ENCODE data around the gene PRR22. TPM values are rescaled to one million over a fixed set of nuclear protein-coding genes. Genes with fewer than 3 reads are reported as not detected.
A peak's percentile ranks its signal among the peaks of the same experiment; 100 is the strongest.

The PRR22 gene
- total RNA-seq, 1 experiment from 2014 or later, result 8.1 TPM

- no peaks in the 10 kb centered on the region for H3K27me3 ChIP-seq (ENCODE audit: insufficient read depth, low read length)
- Mint-ChIP-seq H3K9me3 (no peaks in the 10 kb centered on the region; a peak in 2 of 5 replicates), H3K4me1 (peaks cover 0 to 8% of the 10 kb centered on the region in 2 experiments; a peak in 3 of 4 replicates), H3K27ac (no peak overlapping the region), H3K27me3 (ENCODE audit: low read depth) (peaks cover 2% of the 10 kb centered on the region), H3K36me3 (ENCODE audit: insufficient read depth in 1 of 3, low read depth in 3 of 3) (peaks cover 11 to 28% (median 23%) of the 10 kb centered on the region in 3 experiments), H3K4me3 (peak overlapping the region in 1 of 2 experiments; percentile 5; a peak in 1 of 5 replicates)
- H2BK20ac ChIP-seq (ENCODE audit: low read depth, low read length, poor library complexity, severe bottlenecking), result no peak overlapping the region
- no peak overlapping the region for H2BK5ac ChIP-seq (ENCODE audit: insufficient read length, low read length)
- no peak overlapping the region for H4K5ac ChIP-seq (ENCODE audit: insufficient read length, low read depth, low read length)
- H3K23me2 ChIP-seq (ENCODE audit: insufficient read length, low read depth, low read length, poor library complexity, severe bottlenecking), result no peaks in the 10 kb centered on the region
- H3K14ac ChIP-seq (ENCODE audit: insufficient read depth, low read length), result no peak overlapping the region
- no peak overlapping the region for H4K91ac ChIP-seq (ENCODE audit: insufficient read length, low read depth, low read length)
- no peak overlapping the region for H2BK12ac ChIP-seq (ENCODE audit: insufficient read length, low read depth, low read length)
- H3K79me2 ChIP-seq (ENCODE audit: insufficient read depth, low read length), result no peaks in the 10 kb centered on the region
- H3K79me1 ChIP-seq (ENCODE audit: insufficient read depth, low read depth, low read length, poor library complexity, severe bottlenecking), result no peaks in the 10 kb centered on the region
- no peak overlapping the region for H3K56ac ChIP-seq (ENCODE audit: insufficient read length, low read depth, low read length)
- H3K18ac ChIP-seq (ENCODE audit: insufficient read length, low read depth, low read length), result no peak overlapping the region
- H3T11ph ChIP-seq (ENCODE audit: low read length), result no peak overlapping the region
- H3K23ac ChIP-seq (ENCODE audit: insufficient read length, low read depth, low read length), result no peak overlapping the region
- no peak overlapping the region for H3K4me2 ChIP-seq (ENCODE audit: insufficient read depth, insufficient read length, low read length)
- TF ChIP-seq CTCF (conservative IDR thresholded peaks at IDR 0.05), result no peak
- no peak overlapping the region for H3K9ac ChIP-seq (ENCODE audit: extremely low read depth, insufficient read length, low read length)
- H2BK15ac ChIP-seq (ENCODE audit: low read depth, low read length), result no peak overlapping the region
- DNase-seq, result no peak
- H3K4me1 ChIP-seq (ENCODE audit: insufficient read depth, low read length), result no peaks in the 10 kb centered on the region
- no peak overlapping the region for H2AK5ac ChIP-seq (ENCODE audit: insufficient read length, low read length)
- H2AFZ ChIP-seq (ENCODE audit: low read length), result no peak overlapping the region
- H3K4ac ChIP-seq (ENCODE audit: low read depth, low read length), result no peak overlapping the region
- no peak overlapping the region for H3K27ac ChIP-seq (ENCODE audit: insufficient read length, low read depth, low read length)
- H4K8ac ChIP-seq (replicated peaks; ENCODE audit: insufficient read length, low read depth, low read length), result no peak overlapping the region
- no CpG with 5 or more reads among the region's 18 CpGs for whole genome bisulfite sequencing (ENCODE audit: extremely low coverage, insufficient read length, low lambda C conversion rate)
- H2BK120ac ChIP-seq (ENCODE audit: low read depth, low read length, poor library complexity, severe bottlenecking), result no peak overlapping the region
- no peaks in the 10 kb centered on the region for H3K9me3 ChIP-seq (ENCODE audit: control insufficient read depth, low read depth, low read length)
- no peaks in the 10 kb centered on the region for H4K20me1 ChIP-seq (ENCODE audit: control insufficient read depth, insufficient read depth, insufficient read length)
Observed at GRCh38 chr19:5792224-5792623, 7.7 kb upstream of the PRR22 start.

All from H9 (cell line).